Stimulated activated CD8-positive, alpha-beta memory T cell treated with anti-CD3 and anti-CD28 coated beads, Interleukin-15, amount 100 ng/mL, for 48 hours (primary cell): ENCODE measurements around the gene NQO1.
"Not testable (repeated sequence)": the region's sequence is repeated elsewhere in the genome, so short reads cannot be mapped to it uniquely, and the experiment has no call there.

ENCODE experiments used
- DNase-seq, 2 donors: peaks; one replicate each; pipeline ENCODE4 v3.0.0-alpha.2; 2020; ENCODE audit warnings: low read depth in 2 of 2

Gene NQO1

DNA sequence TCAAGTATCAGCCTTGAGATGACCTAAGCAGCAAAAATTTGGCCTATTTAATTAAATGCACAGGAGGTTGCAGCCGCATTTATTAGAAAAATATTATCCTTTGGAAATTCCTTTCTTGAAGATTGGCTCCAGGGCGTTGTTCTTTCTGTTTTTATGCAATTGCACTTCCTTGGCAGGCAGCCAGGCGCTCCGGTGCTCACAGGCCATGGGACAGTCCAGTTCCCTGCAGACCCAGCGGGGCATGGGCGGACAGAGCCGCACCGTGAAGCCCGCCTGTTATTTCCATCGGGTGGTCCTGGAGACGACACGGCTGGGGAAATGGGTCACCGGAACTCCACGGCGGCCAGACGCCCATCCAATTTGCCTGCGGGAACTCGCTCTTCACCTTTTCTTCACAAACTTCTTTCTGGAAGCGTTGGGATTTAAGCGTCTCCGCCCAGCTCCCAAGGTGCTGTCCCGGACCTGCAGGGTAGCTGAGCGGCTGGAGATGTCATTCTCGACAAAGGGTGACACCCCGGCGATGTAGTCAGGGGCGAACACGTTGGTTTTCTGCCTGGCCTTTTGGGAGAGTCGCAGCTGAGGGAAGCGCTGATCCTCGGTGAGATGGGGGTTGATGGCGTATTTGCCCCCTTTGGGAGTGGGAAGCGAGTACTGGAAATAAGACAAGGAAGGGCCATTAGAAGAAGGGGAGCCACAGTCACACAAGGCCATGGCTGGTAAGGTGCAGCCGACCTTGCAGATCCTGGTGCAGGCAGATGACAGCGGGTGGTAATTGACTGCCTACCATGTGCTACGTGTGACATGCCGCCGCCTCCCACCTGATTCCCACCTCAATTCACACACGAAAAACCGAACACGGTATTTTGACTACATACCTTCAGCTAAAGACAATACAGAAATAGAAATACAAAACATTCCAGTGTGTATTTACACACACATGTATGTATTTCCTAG is 15.9 kb upstream of the NQO1 start:
- DNase-seq = no peak

DNA sequence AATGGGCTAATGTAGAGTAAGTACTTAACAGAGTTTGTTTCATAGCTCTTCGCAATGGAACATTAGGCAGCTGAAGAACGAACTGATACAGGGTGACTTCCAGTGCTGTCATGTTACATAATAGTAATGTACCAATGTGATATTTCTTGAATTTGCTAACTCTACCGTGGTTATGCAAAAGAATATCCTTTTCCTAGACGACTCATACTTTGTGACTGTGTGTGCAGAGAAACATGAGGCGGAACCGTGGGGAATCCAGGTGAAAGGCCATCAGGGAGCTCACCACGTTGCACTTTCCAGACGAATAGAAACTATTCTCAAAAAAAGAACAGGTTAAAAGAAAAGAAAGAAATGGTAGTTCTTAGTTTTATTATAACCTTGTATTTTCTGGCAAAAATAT is 15.2 kb upstream of the NQO1 start:
- no peak for DNase-seq

- no peak for DNase-seq
Observed at GRCh38 chr16:69732101-69732500, 5.7 kb upstream of the NQO1 start.

GRCh38 chr16:69731280-69731679 is 4.9 kb upstream of the NQO1 start:
- DNase-seq = not testable (repeated sequence)

GRCh38 chr16:69729030-69729429 is 2.7 kb upstream of the NQO1 start:
- DNase-seq = not testable (repeated sequence)

DNA sequence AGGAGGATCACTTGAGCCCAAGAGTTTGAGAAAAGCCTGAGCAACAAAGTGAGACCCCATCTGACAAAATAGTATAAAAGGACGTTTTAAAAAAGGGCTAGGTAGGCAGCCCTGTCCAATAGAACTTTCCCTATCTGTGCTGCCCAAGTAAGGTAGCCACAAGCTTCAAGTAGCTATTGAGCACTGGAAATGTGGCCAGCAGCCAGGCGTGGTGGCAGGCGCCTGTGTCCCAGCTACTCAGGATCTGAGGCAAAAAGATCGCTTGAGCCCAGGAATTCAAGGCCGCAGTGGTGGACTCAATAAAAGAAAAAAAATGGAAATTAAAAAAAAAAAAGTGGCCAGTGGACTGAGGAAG is 1.5 kb upstream of the NQO1 start:
- no peak for DNase-seq

- no peak for DNase-seq
Observed at GRCh38 chr16:69725480-69726312, 664 bp downstream of the NQO1 start.

- no peak for DNase-seq
Observed at GRCh38 chr16:69724981-69725479, 1.3 kb downstream of the NQO1 start.

DNA sequence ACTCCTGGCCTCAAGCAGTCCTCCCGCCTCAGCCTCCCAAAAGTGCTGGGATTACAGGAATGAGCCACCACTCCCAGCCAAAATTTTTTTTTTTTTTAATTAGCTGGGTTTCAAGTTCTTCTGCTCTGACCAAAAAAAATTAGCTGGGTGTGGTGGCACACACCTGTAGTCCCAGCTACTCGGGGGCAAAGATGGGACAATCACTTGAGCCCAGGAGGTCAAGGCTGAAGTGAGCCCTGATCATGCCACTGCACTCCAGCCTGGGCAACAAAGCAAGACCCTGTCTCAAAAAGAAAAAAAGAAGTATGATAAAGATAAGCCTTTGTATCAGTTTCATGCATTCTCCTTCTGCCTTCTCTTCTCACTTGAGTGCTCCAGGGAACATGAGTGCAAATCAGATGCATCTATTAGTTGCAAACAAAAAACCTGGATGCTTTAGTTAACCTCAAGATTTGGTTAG is 1.9 kb downstream of the NQO1 start:
- no peak for DNase-seq

- no peak for DNase-seq
Observed at GRCh38 chr16:69721441-69721957, 4.9 kb downstream of the NQO1 start.

DNA sequence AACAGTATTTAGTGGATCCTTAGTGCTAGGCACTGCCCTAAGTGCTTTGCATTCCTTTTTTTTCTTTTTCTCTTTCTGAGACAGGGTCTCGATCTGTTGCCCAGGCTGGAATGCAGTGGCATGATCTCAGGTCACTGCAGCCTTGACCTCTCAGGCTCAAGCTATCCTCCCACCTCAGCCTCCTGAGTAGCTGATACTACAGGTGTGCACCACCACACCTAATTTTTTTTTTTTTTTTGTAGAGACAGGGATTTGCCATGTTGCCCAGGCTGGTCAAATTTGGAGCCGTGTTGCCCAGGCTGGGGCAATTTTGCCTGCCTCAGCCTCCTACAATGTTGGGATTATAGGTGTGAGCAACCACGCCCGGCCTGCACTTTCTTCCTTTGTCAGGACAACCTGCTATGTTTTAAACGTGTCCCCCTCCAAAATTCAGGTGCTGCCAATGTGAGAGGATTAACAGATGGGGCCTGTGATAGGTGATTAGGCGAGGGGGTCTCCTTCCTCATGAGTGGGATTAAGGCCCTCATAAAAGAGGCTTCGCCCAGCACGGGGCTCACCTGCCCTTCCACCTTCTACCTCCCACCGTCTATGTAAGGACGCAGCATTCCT is 5.4 kb downstream of the NQO1 start:
- no peak for DNase-seq

GRCh38 chr16:69718111-69718764 is 8.1 kb downstream of the NQO1 start:
- no peak for DNase-seq

GRCh38 chr16:69717066-69717465 is 9.3 kb downstream of the NQO1 start:
- no peak for DNase-seq

DNA sequence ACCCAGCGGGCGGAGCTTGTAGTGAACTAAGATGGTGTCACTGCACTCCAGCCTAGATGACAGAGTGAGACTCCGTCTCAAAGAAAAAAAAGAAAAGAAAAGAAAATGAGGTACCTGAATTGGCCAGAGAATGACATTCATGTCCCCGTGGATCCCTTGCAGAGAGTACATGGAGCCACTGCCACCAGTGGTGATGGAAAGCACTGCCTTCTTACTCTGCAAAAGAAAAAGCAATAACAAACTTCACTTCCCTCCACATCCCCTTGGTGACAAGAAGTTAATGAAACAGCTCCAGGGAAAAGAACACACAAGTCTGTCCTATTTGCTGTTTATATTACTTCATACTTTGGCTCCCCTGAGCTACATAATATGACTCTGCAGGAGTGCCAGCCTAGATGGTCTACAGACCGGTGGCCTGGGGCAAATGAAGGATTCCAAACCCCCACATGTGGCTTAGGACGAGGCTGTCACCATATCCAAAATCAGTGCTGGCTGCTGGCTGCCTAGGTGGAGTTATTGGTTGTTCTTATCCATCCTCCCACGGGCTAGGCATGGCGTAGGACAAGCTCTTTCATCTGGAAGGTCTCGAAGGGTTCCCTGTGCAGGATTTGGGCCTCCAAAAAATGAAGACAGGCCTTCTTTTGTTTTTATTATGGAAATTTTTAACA is 13.3 kb downstream of the NQO1 start:
- no peak for DNase-seq

- DNase-seq = no peak
Observed at GRCh38 chr16:69712277-69712676, 14.1 kb downstream of the NQO1 start.

DNA sequence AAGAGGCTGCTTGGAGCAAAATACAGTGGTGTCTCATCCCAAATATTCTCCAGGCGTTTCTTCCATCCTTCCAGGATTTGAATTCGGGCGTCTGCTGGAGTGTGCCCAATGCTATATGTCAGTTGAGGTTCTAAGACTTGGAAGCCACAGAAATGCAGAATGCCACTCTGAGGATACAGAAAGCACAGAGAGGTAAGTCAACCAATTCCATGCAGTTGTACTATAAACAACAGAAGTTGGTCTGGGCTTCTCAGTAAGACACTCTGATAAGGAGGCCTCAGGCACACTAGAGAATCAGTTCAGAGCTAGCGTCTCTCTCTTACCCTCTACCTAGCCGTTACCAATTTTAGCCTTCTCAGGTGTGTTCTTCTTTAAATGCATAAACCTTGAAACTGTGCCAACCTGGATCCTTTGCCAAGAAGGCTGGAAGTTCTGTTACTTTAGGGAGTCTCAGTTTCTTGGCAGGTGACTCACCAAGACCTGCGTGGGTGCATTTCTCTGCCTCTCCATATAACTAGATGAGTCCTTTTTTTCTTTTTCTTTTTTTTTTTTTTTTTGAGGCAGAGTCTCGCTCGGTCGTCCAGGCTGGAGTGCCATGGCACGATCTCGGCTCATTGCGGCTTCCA is 15.1 kb downstream of the NQO1 start:
- DNase-seq = no peak

GRCh38 chr16:69709456-69710084 is 16.8 kb downstream of the NQO1 start:
- no peak for DNase-seq

DNA sequence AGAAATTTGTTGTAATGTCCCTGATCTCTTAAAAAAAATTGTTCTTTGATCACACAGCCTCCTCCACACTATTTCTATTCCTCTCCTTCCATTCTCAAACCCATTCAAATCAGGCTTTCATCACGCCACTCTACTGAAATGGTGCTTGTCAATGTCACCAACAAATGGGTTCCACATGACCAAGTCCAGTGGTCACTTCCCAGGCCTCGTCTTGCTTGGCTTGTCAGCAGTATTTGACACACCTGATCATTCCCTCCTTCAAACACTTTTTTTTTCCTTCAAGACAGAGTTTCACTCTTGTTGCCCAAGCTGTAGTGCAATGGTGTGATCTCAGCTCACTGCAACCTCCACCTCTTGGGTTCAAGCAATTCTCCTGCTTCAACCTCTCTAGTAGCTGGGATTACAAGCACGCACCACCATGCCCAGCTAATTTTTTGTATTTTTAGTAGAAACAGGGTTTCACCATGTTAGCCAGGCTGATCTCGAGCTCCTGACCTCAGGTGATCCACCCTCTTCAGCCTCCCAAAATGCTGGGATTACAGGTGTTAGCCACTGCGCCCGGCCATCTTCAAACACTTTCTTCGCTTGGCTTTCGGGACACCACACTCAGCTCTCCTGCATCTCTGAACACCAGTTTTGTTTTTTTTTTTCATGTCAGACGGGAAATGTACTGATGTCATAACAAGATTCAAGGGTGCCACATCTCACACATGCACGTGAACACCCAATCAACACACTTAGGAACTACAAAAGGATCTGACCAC is 18.3 kb downstream of the NQO1 start:
- no peak for DNase-seq

DNA sequence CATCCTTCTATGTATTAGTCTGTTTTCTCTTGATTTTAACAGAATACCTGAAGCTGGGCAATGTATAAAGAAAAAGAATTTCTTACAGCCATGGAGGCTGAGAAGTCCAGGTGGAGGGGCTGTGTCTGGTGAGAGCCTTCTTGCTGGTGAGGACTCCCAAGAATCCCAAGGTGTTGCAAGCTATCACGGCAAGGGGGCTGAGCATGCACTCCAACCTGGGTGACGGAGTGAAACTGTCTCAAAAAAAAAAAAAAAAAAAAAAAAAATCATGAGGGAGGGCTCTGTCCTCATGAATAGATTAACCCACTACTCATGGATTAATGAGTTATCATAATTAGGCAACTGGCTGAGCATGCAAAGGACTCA is 19.4 kb downstream of the NQO1 start:
- no peak for DNase-seq
